K562 (cell line): ENCODE data around the gene CNGB1. TPM values are rescaled to one million over a fixed set of nuclear protein-coding genes. Genes with fewer than 3 reads are reported as not detected.
A peak's percentile ranks its signal among the peaks of the same experiment; 100 is the strongest.

Source experiments
- CAMTA2 ChIP-seq: fragments of 250-450 bp; sonication (Bioruptor Pico); conservative IDR thresholded peaks from 2 replicates; pipeline ENCODE4 v1.5.1; 2022
- MGA ChIP-seq: fragments of 450-650 bp; IDR thresholded peaks from 2 replicates; pipeline ENCODE4 v1.6.1; 2016; ENCODE audit warnings: mild to moderate bottlenecking, moderate library complexity
- NFE2L1 ChIP-seq: fragments of 450-650 bp; IDR thresholded peaks from 2 replicates; pipeline ENCODE4 v1.6.1; 2016; ENCODE audit warnings: missing genetic modification characterization, low read depth, mild to moderate bottlenecking, missing compliant biosample characterization, moderate library complexity, borderline replicate concordance
- PHB ChIP-seq: fragments of 250-450 bp; sonication (Bioruptor Pico); IDR thresholded peaks from 2 replicates; pipeline ENCODE4 v1.5.0; 2021
- PHF21A ChIP-seq: fragments of 450-650 bp; IDR thresholded peaks from 2 replicates; pipeline ENCODE4 v1.6.1; 2017; ENCODE audit warnings: low read depth, borderline replicate concordance
- PRMT5 ChIP-seq: sonication (generic); formaldehyde crosslinking; IDR thresholded peaks from 2 replicates; pipeline ENCODE4 v1.5.0; 2020; ENCODE audit warnings: missing genetic modification reagents
- RB1 ChIP-seq: fragments of 450-650 bp; IDR thresholded peaks from 2 replicates; pipeline ENCODE4 v1.6.1; 2017; ENCODE audit warnings: low read depth, mild to moderate bottlenecking
- SP1 ChIP-seq: sonication (generic); formaldehyde crosslinking; IDR thresholded peaks from 2 replicates; pipeline ENCODE4 v1.8.1; 2022; ENCODE audit warnings: mild to moderate bottlenecking, missing genetic modification reagents
- TBP ChIP-seq: optimal IDR thresholded peaks from 2 replicates; pipeline ENCODE3; 2011; ENCODE audit warnings: low read depth, low read length, improper control_type of control experiment
- ZBTB11 ChIP-seq, 3 experiments: fragments of 200-800 bp in 1 of 3; fragments of 250-450 bp in 1 of 3; fragments of 450-650 bp in 1 of 3; sonication (Bioruptor Pico) in 1 of 3; sonication (Bioruptor generic) in 1 of 3; formaldehyde crosslinking in 1 of 3; IDR thresholded peaks; 2 replicates each; pipeline versions ENCODE4 v1.6.1 to v1.8.0; 2016 to 2022; ENCODE audit warnings: mild to moderate bottlenecking in 2 of 3, missing genetic modification characterization in 2 of 3, missing compliant biosample characterization in 1 of 3, moderate library complexity in 1 of 3
- ZFP36 ChIP-seq: fragments of 150-350 bp; IDR thresholded peaks from 2 replicates; pipeline ENCODE4 v1.6.1; 2018; ENCODE audit warnings: low read length, low read depth; ENCODE audit not compliant: partially characterized antibody
- ZNF644 ChIP-seq: fragments of 200-800 bp; sonication (Bioruptor generic); IDR thresholded peaks from 2 replicates; pipeline ENCODE4 v1.6.1; 2016; ENCODE audit warnings: low read depth, missing genetic modification characterization, missing compliant biosample characterization
- polyA plus RNA-seq, 8 experiments: library from polyadenylated mRNA; depleted of rRNA in 4 of 8; stranded (reverse) in 5 of 8; unstranded in 3 of 8; fragments of >200 nt; fragmentation: Nextera tagmentation in 2 of 8; fragmentation: Illumina TruSeq in 1 of 8; extraction: Ambion mirVana in 2 of 8; extraction: Trizol in 1 of 8; gene quantifications; 2 replicates each; pipeline versions ENCODE4 v1.2.1 to v1.2.3, GENCODE V29; 2011 to 2014; ENCODE audit warnings: inconsistent platforms in 1 of 8, missing spikeins in 1 of 8
- total RNA-seq, 7 experiments: library from RNA; depleted of rRNA in 6 of 7; stranded (reverse); fragments of >200 nt in 6 of 7; fragmentation: Illumina TruSeq in 2 of 7; extraction: Trizol in 2 of 7; gene quantifications; 2 replicates each; pipeline versions ENCODE4 v1.2.1 to v1.2.3, GENCODE V29; 2011 to 2021; ENCODE audit warnings: low replicate concordance in 1 of 7

Gene CNGB1
- total and polyA plus RNA-seq, 9 of the 15 experiments (the other 6 are each of a cell fraction or from before 2014, with no cell fraction given) = not detected

DNA sequence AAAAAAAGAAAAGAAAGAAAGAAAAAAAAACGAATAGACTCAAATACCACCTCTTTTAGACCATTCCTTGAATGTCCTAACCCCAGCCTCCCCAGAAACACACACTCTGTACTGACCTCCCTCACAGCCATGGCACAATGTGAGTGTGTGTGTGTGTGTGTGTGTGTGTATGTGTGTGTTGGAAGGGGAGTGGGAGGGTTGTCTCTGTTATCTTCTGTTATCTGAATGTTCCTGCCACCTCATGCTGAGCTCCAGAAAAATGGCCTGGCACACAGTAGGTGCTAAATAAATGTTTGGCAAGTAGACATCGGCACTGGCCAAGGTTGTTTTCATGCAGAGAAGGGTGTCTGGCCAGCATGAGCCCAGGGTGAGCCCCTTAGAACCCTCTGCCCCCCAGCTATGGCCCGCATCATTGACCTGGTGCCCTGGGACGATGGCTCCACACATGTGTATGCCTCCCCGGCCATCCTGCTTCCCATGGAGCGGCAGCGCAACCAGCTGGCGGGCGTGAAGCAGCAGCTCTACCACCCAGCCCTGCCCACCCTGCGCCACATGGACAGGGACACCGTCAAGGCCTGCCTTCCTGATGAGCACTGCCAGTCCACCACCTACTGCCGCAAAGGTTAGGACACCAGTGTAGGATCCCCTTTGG is 6.6 kb upstream of the CNGB1 start (continued):
- TF ChIP-seq ZFP36 (peak; percentile 29), PRMT5 (no peak), ZNF644 (tag) (no peak), ZBTB11 (CRISPR knock-in tag; IDR thresholded peaks at IDR 0.05) (peak in 1 of 3 experiments; percentile 49; a peak in 2 of 6 replicates), TBP (no peak), PHF21A (no peak), NFE2L1 (tag) (no peak), RB1 (no peak; the same call in 1 of the 2 replicates), PHB (CRISPR knock-in tag) (no peak), MGA (no peak), CAMTA2 (CRISPR knock-in tag) (no peak), SP1 (CRISPR knock-in tag) (no peak)
